Measurements from ENCODE around the gene HESX1. TPM values are rescaled to one million over a fixed set of nuclear protein-coding genes. Genes with fewer than 3 reads are reported as not detected.

Gene HESX1
- total and polyA plus RNA-seq, 3 donors from 2014 or later = 6.4 to 9.1 (median 7.9) TPM

DNA sequence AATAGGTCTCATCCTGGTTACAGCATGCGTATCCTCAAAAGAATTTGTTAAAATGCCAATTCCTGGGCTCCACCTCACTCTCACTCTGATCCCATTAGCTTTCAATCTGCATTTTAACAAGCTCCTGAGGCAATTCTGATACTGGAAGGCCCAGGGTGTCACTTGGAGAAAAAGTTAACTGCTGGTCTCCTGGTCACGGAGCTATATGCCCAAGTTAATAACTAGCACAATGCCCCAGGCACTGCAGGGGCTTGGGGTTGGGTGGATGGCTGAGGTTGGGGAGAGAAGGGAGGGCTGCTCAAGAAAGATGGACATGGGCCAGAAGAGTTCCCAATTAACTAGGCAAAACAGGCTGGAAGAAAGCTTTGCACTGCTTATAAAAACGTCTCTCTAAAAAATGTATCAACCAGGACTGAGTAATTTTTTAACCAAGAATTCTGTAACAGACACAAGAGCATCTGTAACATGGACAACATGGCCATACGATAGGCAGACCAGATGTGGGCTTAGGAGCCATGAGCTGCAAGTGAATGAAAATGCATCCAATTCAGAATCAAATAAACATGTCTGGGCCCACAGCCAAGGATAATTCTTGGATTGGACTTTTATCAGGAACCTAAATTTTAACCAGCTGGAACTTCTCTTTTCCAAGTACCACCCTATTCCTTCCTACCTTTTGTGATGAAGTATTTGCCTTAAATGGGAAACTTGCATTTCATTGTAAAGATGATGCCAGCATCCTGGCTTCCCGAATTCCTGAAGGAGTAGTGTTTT, 38.8 kb downstream of the HESX1 start:
- Histone ChIP-seq H3K27me3 (no peaks in the 10 kb centered on the region), H3K27ac (peak overlapping the region in 1 of 2 donors; percentile 76), H3K4me3 (no peak overlapping the region), H3K36me3 (ENCODE audit: low read depth, missing control alignments) (no peaks in the 10 kb centered on the region), H3K4me1 (peaks cover 27% of the 10 kb centered on the region), H3K9me3 (no peaks in the 10 kb centered on the region)
- intact Hi-C loops (cut with DNase I; ENCODE audit: low total_unique reads) = loop anchor here (10.0 kb wide), 1 partner anchor 56 kb away; no protein-coding TSS in a partner anchor
- TF ChIP-seq POLR2A (IDR thresholded peaks at IDR 0.05) = no peak
- TF ChIP-seq, protein P1, sequence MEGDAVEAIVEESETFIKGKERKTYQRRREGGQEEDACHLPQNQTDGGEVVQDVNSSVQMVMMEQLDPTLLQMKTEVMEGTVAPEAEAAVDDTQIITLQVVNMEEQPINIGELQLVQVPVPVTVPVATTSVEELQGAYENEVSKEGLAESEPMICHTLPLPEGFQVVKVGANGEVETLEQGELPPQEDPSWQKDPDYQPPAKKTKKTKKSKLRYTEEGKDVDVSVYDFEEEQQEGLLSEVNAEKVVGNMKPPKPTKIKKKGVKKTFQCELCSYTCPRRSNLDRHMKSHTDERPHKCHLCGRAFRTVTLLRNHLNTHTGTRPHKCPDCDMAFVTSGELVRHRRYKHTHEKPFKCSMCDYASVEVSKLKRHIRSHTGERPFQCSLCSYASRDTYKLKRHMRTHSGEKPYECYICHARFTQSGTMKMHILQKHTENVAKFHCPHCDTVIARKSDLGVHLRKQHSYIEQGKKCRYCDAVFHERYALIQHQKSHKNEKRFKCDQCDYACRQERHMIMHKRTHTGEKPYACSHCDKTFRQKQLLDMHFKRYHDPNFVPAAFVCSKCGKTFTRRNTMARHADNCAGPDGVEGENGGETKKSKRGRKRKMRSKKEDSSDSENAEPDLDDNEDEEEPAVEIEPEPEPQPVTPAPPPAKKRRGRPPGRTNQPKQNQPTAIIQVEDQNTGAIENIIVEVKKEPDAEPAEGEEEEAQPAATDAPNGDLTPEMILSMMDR (IDR thresholded peaks at IDR 0.05) = no peak
- 29% methylated on average over 5 of the region's 5 CpGs for WGBS, 2 donors
- DNase-seq = no peak

DNA sequence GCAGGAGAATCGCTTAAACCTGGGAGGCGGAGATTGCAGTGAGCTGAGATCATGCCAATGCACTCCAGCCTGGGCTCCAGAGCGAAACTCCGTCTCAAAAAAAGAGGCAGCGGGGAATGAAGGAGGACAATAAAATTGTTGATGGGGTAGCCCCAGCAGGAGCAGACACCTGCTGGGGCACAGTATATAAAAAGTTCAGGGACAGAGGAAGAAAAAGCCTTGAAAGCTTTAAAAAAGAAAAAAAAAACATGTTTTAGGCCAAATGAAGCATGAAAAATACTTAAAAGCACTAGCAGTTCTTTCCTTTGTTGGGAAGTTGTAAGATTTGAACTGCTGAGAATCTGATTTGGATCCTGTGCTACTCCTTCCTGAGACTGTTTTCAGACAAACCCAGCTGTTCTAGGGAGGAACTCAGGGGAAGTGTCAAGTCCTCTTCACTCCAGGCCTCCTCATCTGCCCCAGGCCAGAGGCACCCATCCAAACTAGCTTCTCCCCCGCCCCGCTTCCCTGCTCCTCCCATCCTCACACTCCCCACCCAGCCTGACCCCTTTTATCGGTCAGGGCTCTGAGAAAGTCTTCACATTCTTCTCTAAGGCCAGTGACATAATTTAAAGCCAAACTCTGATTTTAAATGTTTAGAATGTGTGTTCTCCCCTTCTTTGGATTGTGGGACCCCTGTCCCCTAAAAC, 39.6 kb downstream of the HESX1 start:
- no peaks in the 10 kb centered on the region for H3K27me3 ChIP-seq
- peak overlapping the region in 1 of 2 donors; percentile 76 for H3K27ac ChIP-seq
- intact Hi-C loops (cut with DNase I; ENCODE audit: low total_unique reads) = loop anchor here (10.0 kb wide), 1 partner anchor 55 kb away; no protein-coding TSS in a partner anchor
- no peaks in the 10 kb centered on the region for H3K36me3 ChIP-seq (ENCODE audit: low read depth, missing control alignments)
- TF ChIP-seq POLR2A (IDR thresholded peaks at IDR 0.05) = no peak
- TF ChIP-seq, protein P1 (IDR thresholded peaks at IDR 0.05) = no peak
- no peaks in the 10 kb centered on the region for H3K9me3 ChIP-seq
- peaks cover 27% of the 10 kb centered on the region for H3K4me1 ChIP-seq
- DNase-seq = peak; percentile 62
- H3K4me3 ChIP-seq = no peak overlapping the region
- 48 to 67% methylated on average over 8 of the region's 8 CpGs for WGBS, 2 donors

DNA sequence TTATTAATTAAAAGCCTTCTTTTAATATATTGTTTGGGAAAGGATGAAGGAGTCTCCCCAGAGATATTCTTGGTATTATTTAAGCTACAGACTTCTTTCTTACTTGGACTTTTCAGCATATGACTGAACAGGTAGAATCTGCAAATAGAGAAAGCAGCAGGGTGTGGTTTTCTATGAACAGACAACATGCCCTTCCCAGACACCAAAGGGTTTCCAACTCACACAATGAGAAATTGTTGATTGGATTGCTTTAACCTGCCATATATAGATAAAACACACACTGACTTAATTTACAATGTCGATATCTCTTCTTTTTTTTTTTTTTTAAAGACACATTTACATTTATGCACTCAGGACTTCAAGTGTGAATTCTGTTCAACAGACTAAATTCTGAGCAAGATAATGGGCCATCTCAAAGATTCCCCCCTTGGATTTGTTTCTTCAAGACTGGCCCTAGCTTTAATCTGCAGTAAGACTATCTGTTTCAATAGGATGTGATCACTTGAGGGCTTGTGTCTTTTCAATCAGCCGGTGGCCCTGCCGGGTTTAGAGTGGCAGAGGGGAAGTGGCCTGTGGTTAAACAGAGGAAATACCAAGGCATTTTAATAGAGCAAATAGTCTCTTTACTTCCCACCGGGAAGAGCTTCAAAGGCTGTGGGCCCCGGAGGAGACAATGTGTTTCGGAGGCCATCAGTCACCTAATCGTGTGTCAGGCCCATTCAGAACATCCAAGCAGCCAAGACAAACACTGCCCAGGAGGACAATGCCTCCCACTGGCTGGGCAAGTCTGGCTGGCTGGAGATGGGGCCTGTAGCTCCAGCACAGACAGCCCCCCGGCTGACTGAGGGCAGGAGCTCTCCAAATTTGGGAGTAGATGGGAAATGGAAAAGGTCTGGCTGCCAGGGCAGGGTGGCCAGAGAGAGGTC, 40.7 kb downstream of the HESX1 start:
- no peak for DNase-seq
- Histone ChIP-seq H3K4me1 (peaks cover 27% of the 10 kb centered on the region), H3K9me3 (no peaks in the 10 kb centered on the region), H3K4me3 (no peak overlapping the region), H3K27ac (peak overlapping the region in 1 of 2 donors; percentile 76), H3K27me3 (no peaks in the 10 kb centered on the region), H3K36me3 (ENCODE audit: low read depth, missing control alignments) (no peaks in the 10 kb centered on the region)
- intact Hi-C loops (cut with DNase I; ENCODE audit: low total_unique reads) = no loop called here
- no peak for TF ChIP-seq POLR2A (IDR thresholded peaks at IDR 0.05)
- TF ChIP-seq, protein P1 (IDR thresholded peaks at IDR 0.05) = no peak
- 62 to 70% methylated on average over 7 to 8 of the region's 8 CpGs for WGBS, 2 donors

DNA sequence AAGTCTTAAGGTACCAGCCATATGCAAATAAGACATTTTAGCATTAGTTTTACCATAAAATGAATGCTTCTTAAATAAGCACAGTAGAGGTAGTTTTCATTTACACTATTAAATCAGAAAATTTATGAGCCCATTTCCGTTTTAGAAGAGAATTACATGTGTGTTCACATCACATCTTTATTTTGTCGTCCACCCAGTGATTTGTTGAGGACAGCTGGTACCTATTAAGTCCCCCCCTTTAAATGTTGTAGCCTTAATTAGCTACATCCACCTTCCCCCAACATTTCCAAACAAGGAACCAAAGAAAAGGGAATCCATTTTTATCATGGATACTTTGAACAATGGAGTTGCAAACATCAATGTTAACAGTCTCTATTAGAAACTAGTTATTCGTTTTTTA, 41.5 kb downstream of the HESX1 start:
- 67 to 79% methylated on average over 3 of the region's 3 CpGs for WGBS, 2 donors
- Histone ChIP-seq H3K4me1 (peaks cover 27% of the 10 kb centered on the region), H3K27ac (no peak overlapping the region), H3K36me3 (ENCODE audit: low read depth, missing control alignments) (no peaks in the 10 kb centered on the region), H3K27me3 (no peaks in the 10 kb centered on the region), H3K9me3 (no peaks in the 10 kb centered on the region), H3K4me3 (no peak overlapping the region)
- no peak for DNase-seq
- no peak for TF ChIP-seq POLR2A (IDR thresholded peaks at IDR 0.05)
- TF ChIP-seq, protein P1 (IDR thresholded peaks at IDR 0.05) = no peak
- intact Hi-C loops (cut with DNase I; ENCODE audit: low total_unique reads) = no loop called here
